MM.1S (cell line): ENCODE measurements around the gene GSTA1.

ENCODE experiments used
- CTCF ChIP-seq: fragments of 300-600 bp; sonication (generic); IDR thresholded peaks from 2 replicates; pipeline ENCODE4 v1.5.1; 2016; ENCODE audit warnings: antibody characterized with exemption, low read length, mixed read lengths
- EZH2 ChIP-seq: fragments of 300-600 bp; sonication (generic); optimal IDR thresholded peaks from 2 replicates; pipeline ENCODE3; 2017; ENCODE audit warnings: low read depth, mild to moderate bottlenecking, antibody characterized with exemption, low read length, mixed read lengths
- EZH2phosphoT487 ChIP-seq: fragments of 300-600 bp; sonication (generic); IDR thresholded peaks from 2 replicates; pipeline ENCODE4 v1.6.1; 2018; ENCODE audit warnings: antibody characterized with exemption, low read length

GRCh38 chr6:52790861-52791260, 12.8 kb downstream of the GSTA1 start:
- TF ChIP-seq CTCF: no peak
- TF ChIP-seq EZH2phosphoT487: no peak
- TF ChIP-seq EZH2: no peak
